GM19035 (cell line): ENCODE measurements around the gene CTDP1.

ENCODE experiments used
- ATAC-seq: cut with Tn5 transposase; IDR thresholded peaks from one replicate; pipeline ENCODE4 v1.9.1; 2021; ENCODE audit not compliant: unreplicated experiment

The CTDP1 gene

DNA sequence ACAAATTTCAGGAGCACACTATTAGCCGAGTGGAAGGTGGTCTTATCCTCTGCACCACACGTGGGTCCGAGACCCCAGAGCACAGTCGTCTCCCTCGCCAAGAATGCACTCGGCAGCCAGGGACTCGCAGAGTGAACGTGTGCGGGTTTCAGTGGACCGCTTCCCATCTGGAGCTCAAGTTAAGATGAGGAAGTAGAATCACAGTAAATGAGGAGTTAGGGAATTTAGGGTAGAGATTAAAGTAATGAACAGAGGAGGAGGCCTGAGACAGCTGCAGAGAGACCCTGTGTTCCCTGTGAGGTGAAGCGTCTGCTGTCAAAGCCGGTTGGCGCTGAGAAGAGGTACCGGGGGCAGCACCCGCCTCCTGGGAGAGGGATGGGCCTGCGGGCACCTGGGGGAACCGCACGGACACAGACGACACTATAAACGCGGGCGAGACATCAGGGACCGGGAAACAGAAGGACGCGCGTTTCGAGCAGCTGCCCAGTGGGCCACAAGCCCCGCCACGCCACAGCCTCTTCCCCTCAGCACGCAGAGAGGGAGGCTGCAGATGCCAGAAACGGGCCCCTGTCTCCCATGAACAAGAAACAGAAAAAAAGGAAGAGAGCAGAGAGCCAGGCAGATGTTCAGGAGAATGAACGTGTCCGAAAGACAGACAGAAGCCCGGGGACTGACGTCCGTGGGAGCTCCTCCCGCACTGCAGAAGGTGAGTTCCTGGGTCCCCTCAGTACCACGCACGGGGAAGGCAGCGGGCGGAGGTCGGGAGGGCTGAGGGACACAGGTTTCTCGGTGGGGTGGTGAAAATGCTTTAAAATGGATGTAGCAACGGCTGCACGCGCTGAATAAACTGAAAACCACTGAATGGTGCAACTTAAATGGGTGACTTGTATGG, 112.7 kb downstream of the CTDP1 start:
- ATAC-seq: no peak

DNA sequence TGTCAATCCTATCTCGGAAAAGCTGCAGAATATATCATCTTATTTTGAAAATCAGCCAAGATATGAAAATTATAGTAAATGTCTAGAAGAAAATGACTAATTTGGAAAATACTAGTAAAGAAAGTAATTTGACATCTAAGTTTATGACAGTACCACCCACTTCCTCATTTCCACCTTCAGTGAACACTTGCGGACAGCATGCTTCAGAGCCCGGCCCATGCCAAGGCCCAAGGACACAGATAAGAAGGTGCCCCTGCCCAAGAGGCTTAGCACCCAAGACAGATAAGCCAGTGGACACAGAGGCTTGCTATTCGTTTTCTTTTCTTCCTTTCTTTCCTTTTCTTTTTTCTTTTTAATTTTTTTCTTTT, 113.4 kb downstream of the CTDP1 start:
- no peak for ATAC-seq

DNA sequence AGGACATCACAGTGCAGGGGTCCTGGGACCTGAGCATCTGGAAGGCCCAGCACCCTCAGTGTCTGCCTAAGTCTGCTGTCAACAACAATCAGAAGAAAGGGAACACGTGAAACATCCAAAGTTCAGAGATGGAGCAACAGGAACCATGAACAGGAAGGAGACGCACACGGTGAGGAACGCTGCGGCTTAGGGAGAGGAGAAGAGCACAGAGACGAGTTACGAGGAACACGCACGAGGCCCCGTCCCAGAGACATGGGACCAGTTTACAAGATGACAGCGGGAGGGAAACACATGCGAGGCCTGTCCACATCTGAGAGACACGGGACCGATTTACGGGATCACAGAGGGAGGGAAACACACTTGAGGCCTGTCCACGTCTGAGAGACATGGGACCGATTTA, 115.2 kb downstream of the CTDP1 start:
- ATAC-seq: no peak

DNA sequence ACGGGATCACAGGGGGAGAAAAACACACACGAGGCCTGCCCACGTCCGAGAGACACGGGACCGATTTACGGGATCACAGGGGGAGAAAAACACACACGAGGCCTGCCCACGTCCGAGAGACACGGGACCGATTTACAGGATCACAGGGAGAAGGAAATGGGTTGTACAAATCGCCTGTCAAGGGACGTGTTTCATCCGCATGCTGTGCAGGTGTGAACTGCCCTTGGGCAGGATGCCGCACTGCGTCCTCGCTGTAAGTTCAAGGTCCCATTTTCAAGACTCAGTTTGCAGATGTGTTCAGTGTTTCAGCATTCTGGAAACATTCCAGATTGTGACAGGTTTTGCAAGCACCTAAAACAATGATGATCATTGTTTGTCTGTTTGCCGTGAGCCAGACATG, 115.8 kb downstream of the CTDP1 start:
- ATAC-seq: no peak

DNA sequence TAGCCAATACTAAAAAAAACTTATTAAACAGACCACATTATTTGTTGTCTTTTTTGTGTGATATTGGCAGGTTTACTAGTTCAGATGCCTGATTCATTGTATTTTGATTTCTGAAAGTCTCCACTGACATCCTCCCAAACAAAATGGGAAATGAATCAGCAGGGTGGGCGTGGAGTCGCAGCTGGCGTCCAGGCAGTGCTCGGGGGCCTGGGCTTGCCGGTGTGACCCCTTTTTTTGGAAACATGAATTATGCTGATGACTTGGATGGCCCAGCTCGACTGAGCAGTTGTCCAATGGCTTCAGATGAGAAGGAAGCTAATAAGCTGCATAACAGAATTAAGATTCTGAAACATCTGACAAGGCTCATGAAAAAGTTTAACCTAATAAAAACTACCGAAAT, 116.4 kb downstream of the CTDP1 start:
- no peak for ATAC-seq

DNA sequence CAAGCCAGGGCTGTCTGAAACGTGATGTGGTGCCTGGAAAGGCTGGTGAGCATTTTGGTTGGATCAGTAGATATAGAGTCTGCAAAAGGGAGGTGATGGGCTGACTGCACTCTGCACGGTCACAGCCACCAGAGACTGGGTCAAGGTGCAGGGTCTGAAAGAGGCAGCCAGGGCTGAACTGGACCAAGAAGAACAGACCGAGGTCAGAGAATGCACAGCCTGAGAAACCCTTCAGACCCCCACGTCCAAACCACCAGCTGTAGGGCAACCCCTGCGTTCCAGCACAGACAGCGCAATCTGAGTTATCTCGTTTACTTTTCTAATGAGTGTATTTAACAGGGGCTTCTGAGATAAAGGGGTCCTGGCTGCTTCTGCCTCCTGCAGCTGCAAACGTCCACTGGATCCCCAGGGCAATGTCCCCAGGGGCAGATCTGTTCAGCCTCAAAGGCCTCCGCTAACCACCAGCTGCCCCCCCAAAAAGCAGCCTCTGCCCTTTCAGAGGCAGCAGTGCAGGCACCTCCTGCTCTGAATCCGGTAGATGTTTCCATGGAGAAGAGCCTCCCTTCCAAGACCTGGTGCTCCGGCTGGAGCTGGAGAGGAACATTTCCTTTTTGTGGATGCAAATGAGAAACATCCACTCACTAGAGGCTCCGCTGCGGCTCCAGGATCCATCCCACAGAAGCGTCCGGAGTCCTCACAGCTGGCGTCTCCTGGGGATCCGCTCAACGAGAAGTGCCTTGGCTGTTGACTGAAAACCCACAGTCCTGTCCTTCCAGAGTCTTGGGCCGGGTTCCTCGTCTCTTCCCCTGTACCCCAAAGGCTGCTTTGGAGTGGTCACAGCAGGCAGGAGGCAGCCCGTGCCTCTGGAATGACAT, 117.2 kb downstream of the CTDP1 start:
- ATAC-seq: no peak

DNA sequence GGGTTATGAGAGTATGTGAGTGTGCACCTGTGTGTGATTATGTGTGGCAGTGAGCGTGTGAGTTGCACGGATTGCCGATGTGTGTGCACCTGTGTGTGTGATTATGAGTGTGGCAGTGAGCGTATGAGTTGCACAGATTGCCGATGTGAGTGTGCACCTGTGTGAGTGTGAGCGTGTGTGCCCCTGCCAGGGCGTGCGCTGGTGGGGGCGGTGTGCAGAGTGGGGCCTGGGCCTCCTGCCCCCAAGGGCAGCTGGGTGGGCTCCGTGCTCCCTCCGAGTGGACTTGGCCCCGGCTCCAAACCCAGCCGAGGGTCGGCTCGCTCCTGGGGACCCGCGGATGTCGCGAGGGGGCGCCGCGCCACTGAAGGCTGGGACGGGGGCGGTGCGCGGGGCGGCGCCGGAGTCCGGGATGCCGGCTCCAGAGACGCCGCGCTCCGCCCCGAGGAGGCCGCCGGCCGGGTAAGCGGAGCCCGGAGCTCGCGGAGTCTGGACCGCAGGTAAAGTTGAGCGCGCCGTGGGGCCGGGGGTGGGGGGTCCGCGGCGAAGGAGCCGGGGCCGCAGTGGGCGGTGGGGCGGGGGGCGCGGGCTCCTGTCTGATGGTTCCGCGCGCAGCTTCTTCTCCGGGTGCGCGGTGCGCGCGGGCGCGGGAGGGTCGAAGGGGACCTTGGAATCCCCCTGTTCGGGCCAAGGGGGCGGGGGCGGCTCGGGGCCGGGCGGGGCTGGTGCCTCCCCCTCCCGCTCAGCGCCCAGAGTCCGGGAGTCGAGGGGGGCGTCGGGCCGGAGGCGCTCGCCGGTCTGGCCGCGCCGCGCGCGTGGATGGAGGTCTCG, 118.1 kb downstream of the CTDP1 start, which contains the start of gene KCNG2:
Gene KCNG2, plus strand, starts transcription at position 421 of the 828 bp plus-strand sequence. CDS start 65,730 bp downstream, outside the sequence.
- ATAC-seq: no peak

DNA sequence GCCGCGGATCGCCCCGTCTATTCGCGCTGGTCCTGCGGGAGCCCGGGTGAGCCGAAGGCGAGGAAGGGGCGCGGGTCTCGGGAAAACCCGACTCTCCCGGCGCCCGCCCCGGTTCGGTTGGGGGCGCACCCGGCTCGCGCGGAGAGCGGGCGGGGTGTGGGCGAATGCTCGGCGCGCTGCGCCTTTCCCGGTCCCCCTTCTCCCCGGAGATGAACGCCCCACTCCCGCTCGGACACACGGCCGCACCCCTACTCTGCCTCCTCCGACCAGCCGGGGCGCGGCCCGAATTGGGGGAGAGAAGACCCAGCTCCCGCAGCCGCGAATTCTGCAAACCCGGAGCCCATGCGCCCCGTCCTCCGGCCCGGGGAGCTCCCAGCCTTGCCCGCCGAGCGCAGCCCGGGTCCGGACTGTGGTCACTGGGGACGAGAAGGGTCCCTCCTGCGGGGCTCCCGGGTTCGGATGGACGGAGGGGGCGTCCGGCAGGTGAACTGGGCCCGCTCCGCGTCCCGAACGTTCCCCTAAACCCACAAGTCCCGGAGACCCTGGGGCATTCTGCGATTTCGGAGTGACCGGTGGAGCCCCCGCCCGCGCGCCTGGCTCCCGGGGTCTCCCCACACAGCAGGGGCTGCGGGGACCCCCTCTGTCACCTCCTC, 118.9 kb downstream of the CTDP1 start:
- ATAC-seq: no peak

DNA sequence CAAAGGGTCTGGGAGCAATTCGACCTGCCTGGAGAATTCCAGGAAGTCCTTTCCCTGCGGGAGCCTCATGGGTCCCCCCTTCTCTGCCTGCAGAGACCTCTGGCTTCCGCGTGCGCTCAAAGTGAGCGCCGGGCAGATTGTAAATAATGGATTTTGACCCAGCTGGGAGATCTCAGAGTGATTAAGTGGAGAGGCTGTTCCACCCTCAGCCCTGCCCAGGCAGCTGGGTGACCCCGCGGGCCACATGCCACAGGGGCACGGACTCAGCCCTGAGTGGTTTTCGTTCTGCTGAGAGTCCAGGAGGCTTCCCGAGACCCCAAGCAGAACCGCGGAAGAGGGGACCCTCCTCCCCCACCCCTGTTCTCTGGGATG, 119.4 kb downstream of the CTDP1 start:
- ATAC-seq: no peak

DNA sequence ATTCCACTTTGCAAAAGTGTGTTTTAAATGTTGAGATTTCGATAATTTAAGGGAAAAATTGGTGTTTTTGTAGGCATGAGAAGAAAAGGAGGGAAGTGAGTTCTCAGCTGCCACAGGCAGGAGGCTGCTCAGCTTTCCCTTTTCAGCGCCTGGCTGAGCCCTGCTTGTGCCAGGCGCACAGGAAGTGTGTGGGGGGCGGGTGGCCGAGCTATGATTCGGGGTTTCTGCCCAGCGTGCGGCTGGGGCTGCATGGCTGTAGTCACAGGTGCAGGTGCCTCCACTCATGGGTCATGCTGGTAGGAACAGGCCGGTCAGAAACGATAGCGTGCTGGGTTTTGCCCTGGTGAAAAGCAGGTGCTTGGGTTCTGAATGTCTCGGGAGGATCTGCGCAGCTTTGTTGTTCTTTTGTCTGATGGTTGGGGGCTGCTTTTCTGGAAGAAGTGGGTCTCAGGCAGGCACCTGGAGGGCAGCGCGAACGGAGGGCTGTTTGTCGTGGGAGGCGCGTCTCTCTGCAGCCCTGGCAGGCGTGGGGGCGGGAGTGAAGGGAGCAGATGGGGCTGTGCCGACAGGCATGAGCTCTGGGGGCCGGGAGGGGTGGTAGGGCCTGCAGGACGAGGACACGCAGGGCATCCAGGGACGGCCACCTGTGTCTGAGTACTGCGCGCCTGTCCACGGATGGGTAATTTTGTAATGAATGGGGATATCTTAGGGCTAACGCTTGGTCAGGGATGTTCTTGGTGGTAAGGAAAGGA, 120.2 kb downstream of the CTDP1 start:
- ATAC-seq: no peak

DNA sequence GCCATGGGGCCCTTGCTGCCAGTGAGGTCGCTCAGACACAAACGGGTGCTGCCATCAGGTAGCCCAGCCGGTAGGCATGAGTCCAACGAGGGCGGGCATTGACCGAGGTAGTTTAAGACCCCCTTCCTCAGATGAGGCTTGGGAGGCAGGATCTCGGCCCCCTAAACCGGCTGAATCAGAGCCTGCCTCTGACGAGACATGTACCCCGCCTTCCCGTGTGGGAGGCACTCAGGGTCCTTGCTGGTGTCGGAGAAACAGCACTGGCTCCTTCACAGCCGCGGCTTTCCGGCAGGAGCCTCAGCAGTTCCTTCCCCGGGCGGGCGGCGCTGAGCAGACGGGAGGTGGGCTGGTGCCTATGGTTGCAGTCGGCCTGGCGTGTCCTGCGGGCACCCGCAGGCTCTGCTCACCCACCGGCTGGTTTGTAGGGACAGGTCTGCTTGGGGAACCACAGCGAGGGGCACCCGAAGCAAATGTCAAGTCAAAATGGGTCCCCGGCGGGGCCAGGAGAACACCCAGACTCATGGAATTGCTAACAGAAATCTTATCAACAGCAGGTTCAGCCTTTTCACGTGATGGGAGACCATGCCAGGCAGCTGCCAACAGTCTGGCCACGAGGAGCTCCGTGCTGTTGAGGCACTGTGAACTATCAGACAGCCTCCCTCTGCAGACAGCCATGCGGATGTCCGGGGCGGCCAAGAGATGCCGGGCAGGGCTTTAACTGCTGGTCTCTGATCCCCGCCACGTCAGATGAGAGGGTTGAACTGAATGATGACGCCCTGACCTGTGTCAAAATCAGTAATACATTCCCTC, 121.0 kb downstream of the CTDP1 start:
- ATAC-seq: no peak

DNA sequence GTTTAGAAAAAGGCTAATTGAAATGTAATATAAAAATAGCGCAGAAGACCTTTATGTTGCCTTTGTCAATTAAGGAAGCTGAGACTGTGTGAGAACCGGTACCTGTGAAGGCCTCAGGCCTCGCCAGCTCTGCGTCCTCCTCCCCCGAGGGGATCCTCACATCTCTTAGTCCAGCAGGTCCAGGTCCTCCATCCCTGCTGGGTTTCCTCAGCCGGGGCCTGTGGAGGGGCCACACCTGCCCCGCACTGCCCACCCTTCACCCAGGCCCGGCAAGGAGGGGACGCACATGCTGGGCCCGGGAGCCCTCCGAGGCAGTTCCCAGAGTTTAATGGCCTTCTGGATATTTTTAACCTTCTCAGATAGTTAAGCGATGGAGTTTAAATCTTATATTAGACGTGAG, 121.6 kb downstream of the CTDP1 start:
- no peak for ATAC-seq

DNA sequence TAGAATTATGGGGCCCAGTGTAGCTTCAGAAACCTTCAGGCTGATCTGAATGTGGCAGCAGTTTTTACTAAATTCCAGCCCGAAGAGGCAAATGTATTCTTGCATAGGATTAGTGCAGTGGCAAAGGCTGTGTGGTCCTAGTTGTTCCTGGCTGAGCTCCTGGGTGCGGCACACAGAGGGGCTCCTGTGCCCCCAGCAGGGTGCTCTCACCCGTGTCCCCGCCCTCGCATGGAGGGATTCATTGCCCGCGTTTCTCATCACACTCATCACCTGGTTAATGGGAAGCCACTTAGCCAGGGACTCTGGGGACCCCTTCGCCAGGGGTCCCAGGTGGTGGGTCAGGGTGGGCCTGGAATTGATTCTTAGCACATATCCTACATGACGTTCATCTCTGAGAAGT, 122.0 kb downstream of the CTDP1 start:
- no peak for ATAC-seq

DNA sequence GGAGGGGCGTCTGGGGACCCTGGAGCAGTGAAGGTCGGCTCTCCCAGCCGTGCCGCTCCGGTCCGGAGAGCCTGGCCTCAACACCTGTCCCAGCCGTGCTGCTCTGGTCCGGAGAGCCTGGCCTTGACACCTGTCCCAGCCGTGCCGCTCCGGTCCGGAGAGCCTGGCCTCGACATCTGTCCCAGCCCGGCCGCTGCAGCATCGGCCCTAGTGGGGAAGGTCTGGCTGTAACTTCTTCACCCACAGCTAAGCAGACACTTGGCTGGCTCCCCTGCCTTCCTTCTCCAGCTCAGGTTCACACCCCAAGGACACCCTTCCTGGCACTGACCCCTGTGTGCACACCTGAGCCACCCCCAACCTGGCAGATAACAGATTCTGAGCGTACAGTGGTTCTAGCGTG, 122.7 kb downstream of the CTDP1 start:
- ATAC-seq: no peak

DNA sequence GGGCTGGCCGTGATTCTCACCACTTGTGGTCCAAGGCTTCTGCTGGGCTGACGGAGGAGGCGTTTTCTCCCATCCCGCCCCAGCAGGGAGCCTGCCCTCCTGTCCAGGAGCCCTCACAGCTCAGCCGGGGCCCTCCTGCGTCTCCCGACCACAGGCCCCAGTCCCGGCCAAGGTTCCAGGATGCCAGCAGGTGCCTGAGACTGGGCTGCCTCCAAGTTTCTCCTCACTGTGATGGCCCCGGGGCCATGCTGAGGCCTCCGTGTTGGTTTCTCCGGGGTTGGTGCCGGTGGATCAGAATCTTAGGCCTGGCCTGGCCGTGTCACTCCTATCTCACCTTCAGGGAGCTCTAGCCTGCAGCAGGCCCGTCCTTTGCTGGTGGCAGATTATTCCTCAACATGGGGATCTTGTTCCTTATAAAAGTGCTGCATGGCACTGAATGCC, 124.0 kb downstream of the CTDP1 start:
- ATAC-seq: no peak
